Left kidney (tissue), 2 donors: Measurements from ENCODE around the gene NLRP3. TPM values are rescaled to one million over a fixed set of nuclear protein-coding genes. Genes with fewer than 3 reads are reported as not detected.
"Not testable (repeated sequence)": the region's sequence is repeated elsewhere in the genome, so short reads cannot be mapped to it uniquely, and the experiment has no call there.

ENCODE experiments used
- DNase-seq: peaks from one replicate; pipeline ENCODE4 v3.0.0-alpha.2; 2013
- polyA plus RNA-seq: library from polyadenylated mRNA; unstranded; fragments of 120-200 nt; gene quantifications from one replicate; pipeline ENCODE4 v1.2.1, GENCODE V29; 2013; ENCODE audit not compliant: insufficient read length

Gene NLRP3
- polyA plus RNA-seq, 1 donor: 0.86 TPM

GRCh38 chr1:247390116-247390791 is 25.7 kb upstream of the NLRP3 start:
- DNase-seq: peak; percentile 85

- no peak for DNase-seq
Measured at GRCh38 chr1:247390996-247391395, 25.0 kb upstream of the NLRP3 start.

GRCh38 chr1:247392088-247392487 is 23.9 kb upstream of the NLRP3 start:
- DNase-seq: no peak

GRCh38 chr1:247395075-247395474 is 20.9 kb upstream of the NLRP3 start:
- not testable (repeated sequence) for DNase-seq

GRCh38 chr1:247400685-247401084 is 15.3 kb upstream of the NLRP3 start:
- DNase-seq: no peak

GRCh38 chr1:247401310-247402119 is 14.5 kb upstream of the NLRP3 start:
- no peak for DNase-seq

GRCh38 chr1:247402120-247402675 is 13.8 kb upstream of the NLRP3 start:
- no peak for DNase-seq

- DNase-seq: no peak
Measured at GRCh38 chr1:247406014-247406656, 9.8 kb upstream of the NLRP3 start.

GRCh38 chr1:247407180-247407616 is 8.8 kb upstream of the NLRP3 start:
- no peak for DNase-seq

- no peak for DNase-seq
Measured at GRCh38 chr1:247408100-247408499, 7.9 kb upstream of the NLRP3 start.

- no peak for DNase-seq
Measured at GRCh38 chr1:247409869-247410544, 6.0 kb upstream of the NLRP3 start.

GRCh38 chr1:247411621-247412327 is 4.2 kb upstream of the NLRP3 start:
- no peak for DNase-seq

- no peak for DNase-seq
Measured at GRCh38 chr1:247417831-247418230, 1.9 kb downstream of the NLRP3 start.

- no peak for DNase-seq
Measured at GRCh38 chr1:247419336-247419735, 3.4 kb downstream of the NLRP3 start.

- DNase-seq: no peak
Measured at GRCh38 chr1:247421074-247421473, 5.1 kb downstream of the NLRP3 start.

- DNase-seq: no peak
Measured at GRCh38 chr1:247429496-247429895, 13.5 kb downstream of the NLRP3 start.

GRCh38 chr1:247430434-247430833 is 14.5 kb downstream of the NLRP3 start:
- no peak for DNase-seq

- DNase-seq: no peak
Measured at GRCh38 chr1:247431643-247432042, 15.7 kb downstream of the NLRP3 start.

- DNase-seq: no peak
Measured at GRCh38 chr1:247434005-247434404, 18.0 kb downstream of the NLRP3 start.

- DNase-seq: no peak
Measured at GRCh38 chr1:247435030-247435758, 19.2 kb downstream of the NLRP3 start.

GRCh38 chr1:247435759-247436147 is 19.8 kb downstream of the NLRP3 start:
- DNase-seq: no peak
